Tibial artery (tissue), 4 donors: ENCODE data around the gene MSI2.

Experiments
- DNase-seq, 2 donors: peaks; one replicate each; pipeline ENCODE4 v3.0.0-alpha.2; 2019
- H3K27ac ChIP-seq, 2 donors: fragments of 200-600 bp; sonication (generic) in 1 of 2; 1 replicate in 1 of 2; 2 replicates in 1 of 2; pipeline ENCODE4 v1.5.1; 2018 to 2019; ENCODE audit warnings: mild to moderate bottlenecking in 1 of 2
- H3K27me3 ChIP-seq, 2 donors: fragments of 200-600 bp; sonication (generic) in 1 of 2; one replicate each; pipeline versions ENCODE4 v1.5.1 to v1.6.0; 2016 to 2019
- H3K36me3 ChIP-seq, 3 donors: fragments of 200-600 bp; sonication (generic) in 2 of 3; one replicate each; pipeline ENCODE4 v1.5.1; 2016 to 2019; ENCODE audit warnings: mild to moderate bottlenecking in 2 of 3
- H3K4me1 ChIP-seq, 4 donors: fragments of 200-600 bp; sonication (generic) in 2 of 4; 1 replicate in 3 of 4; 2 replicates in 1 of 4; pipeline ENCODE4 v1.5.1; 2016 to 2019
- H3K4me3 ChIP-seq, 2 donors: fragments of 200-600 bp; sonication (generic) in 1 of 2; 1 replicate in 1 of 2; 2 replicates in 1 of 2; pipeline ENCODE4 v1.5.1; 2018 to 2019; ENCODE audit warnings: mild to moderate bottlenecking in 2 of 2
- H3K9me3 ChIP-seq, 3 donors: fragments of 200-600 bp; sonication (generic) in 1 of 3; one replicate each; pipeline ENCODE4 v1.5.1; 2016 to 2019
- CTCF ChIP-seq, 2 experiments: fragments of 200-600 bp in 1 of 2; fragments of 450-650 bp in 1 of 2; IDR thresholded peaks; one replicate each; pipeline ENCODE4 v1.5.1; 2017 to 2019; ENCODE audit warnings: antibody characterized with exemption in 2 of 2, mild to moderate bottlenecking in 1 of 2, moderate library complexity in 1 of 2
- intact Hi-C: fragments of 100-400 bp; cut with DNase I; formaldehyde crosslinking; loops from one replicate; pipeline ENCODE4 v1.15.0; 2023; ENCODE audit warnings: low total_unique reads

The MSI2 gene

GRCh38 chr17:57675427-57676387 lies 419.4 kb downstream of the MSI2 start:
- no peaks in the 10 kb centered on the region for H3K9me3 ChIP-seq
- intact Hi-C loops = loop anchor here (10.0 kb wide), 2 partner anchors 129 to 159 kb away; no protein-coding TSS in a partner anchor
- no peak overlapping the region for H3K27ac ChIP-seq
- H3K4me1 ChIP-seq = peaks cover 0 to 7% (median 3%) of the 10 kb centered on the region in 4 donors
- TF ChIP-seq CTCF (IDR thresholded peaks at IDR 0.05) = no peak
- peaks cover 0 to 21% (median 0%) of the 10 kb centered on the region in 3 donors for H3K36me3 ChIP-seq
- H3K4me3 ChIP-seq = no peak overlapping the region
- no peaks in the 10 kb centered on the region for H3K27me3 ChIP-seq
- peak in 1 of 2 donors; percentile 51 for DNase-seq

GRCh38 chr17:57676543-57676942 lies 420.2 kb downstream of the MSI2 start:
- peak in 1 of 2 donors; percentile 11 for DNase-seq
- peaks cover 0 to 21% (median 0%) of the 10 kb centered on the region in 3 donors for H3K36me3 ChIP-seq
- no peak for TF ChIP-seq CTCF (IDR thresholded peaks at IDR 0.05)
- intact Hi-C loops = loop anchor here (10.0 kb wide), 2 partner anchors 128 to 158 kb away; no protein-coding TSS in a partner anchor
- no peak overlapping the region for H3K27ac ChIP-seq
- no peaks in the 10 kb centered on the region for H3K27me3 ChIP-seq
- no peak overlapping the region for H3K4me3 ChIP-seq
- H3K9me3 ChIP-seq = no peaks in the 10 kb centered on the region
- peaks cover 0 to 5% (median 2%) of the 10 kb centered on the region in 4 donors for H3K4me1 ChIP-seq

GRCh38 chr17:57677301-57677700 lies 421.0 kb downstream of the MSI2 start:
- H3K27me3 ChIP-seq = no peaks in the 10 kb centered on the region
- H3K36me3 ChIP-seq = peaks cover 0 to 21% (median 0%) of the 10 kb centered on the region in 3 donors
- intact Hi-C loops = loop anchor here (10.0 kb wide), 2 partner anchors 128 to 158 kb away; no protein-coding TSS in a partner anchor
- TF ChIP-seq CTCF (IDR thresholded peaks at IDR 0.05) = no peak
- DNase-seq = peak in 1 of 2 donors; percentile 21
- no peaks in the 10 kb centered on the region for H3K4me1 ChIP-seq
- H3K9me3 ChIP-seq = no peaks in the 10 kb centered on the region
- no peak overlapping the region for H3K27ac ChIP-seq
- no peak overlapping the region for H3K4me3 ChIP-seq

- intact Hi-C loops = loop anchor here (10.0 kb wide), 2 partner anchors 127 to 157 kb away; no protein-coding TSS in a partner anchor
- Histone ChIP-seq H3K4me1 (no peaks in the 10 kb centered on the region), H3K27me3 (no peaks in the 10 kb centered on the region), H3K4me3 (no peak overlapping the region), H3K9me3 (no peaks in the 10 kb centered on the region), H3K27ac (no peak overlapping the region), H3K36me3 (peaks cover 0 to 21% (median 0%) of the 10 kb centered on the region in 3 donors)
- peak in 1 of 2 donors; percentile 28 for DNase-seq
- no peak for TF ChIP-seq CTCF (IDR thresholded peaks at IDR 0.05)
Measured at GRCh38 chr17:57677858-57678257, 421.5 kb downstream of the MSI2 start.

GRCh38 chr17:57678393-57678792 lies 422.1 kb downstream of the MSI2 start:
- H3K36me3 ChIP-seq = peaks cover 0 to 21% (median 0%) of the 10 kb centered on the region in 3 donors
- peak in 1 of 2 donors; percentile 37 for DNase-seq
- no peak for TF ChIP-seq CTCF (IDR thresholded peaks at IDR 0.05)
- intact Hi-C loops = loop anchor here (10.0 kb wide), 2 partner anchors 126 to 156 kb away; no protein-coding TSS in a partner anchor
- H3K4me3 ChIP-seq = no peak overlapping the region
- H3K9me3 ChIP-seq = no peaks in the 10 kb centered on the region
- no peaks in the 10 kb centered on the region for H3K4me1 ChIP-seq
- H3K27me3 ChIP-seq = no peaks in the 10 kb centered on the region
- H3K27ac ChIP-seq = no peak overlapping the region
